Measurements from ENCODE around the gene EFCAB11.

The EFCAB11 gene

GRCh38 chr14:89760086-89760485, 194.4 kb downstream of the EFCAB11 start:
- no peak for DNase-seq

GRCh38 chr14:89757313-89757939, 197.1 kb downstream of the EFCAB11 start:
- no peak for DNase-seq

- no peak for DNase-seq
Observed at GRCh38 chr14:89755816-89756215, 198.7 kb downstream of the EFCAB11 start.

- DNase-seq, result no peak
Observed at GRCh38 chr14:89753828-89754412, 200.6 kb downstream of the EFCAB11 start.

GRCh38 chr14:89750908-89751392, 203.6 kb downstream of the EFCAB11 start:
- no peak for DNase-seq

GRCh38 chr14:89750281-89750755, 204.2 kb downstream of the EFCAB11 start:
- DNase-seq, result no peak

GRCh38 chr14:89748004-89748403, 206.5 kb downstream of the EFCAB11 start:
- DNase-seq, result no peak

- DNase-seq, result no peak
Observed at GRCh38 chr14:89747126-89747525, 207.4 kb downstream of the EFCAB11 start.

- no peak for DNase-seq
Observed at GRCh38 chr14:89746654-89747053, 207.9 kb downstream of the EFCAB11 start.

GRCh38 chr14:89746135-89746534, 208.4 kb downstream of the EFCAB11 start:
- no peak for DNase-seq

All from COR-L47 (cell line).